ENCODE measurements around the gene MYOZ2.

GRCh38 chr4:119179011-119179410, 43.4 kb downstream of the MYOZ2 start:
- TF ChIP-seq CTCF (IDR thresholded peaks at IDR 0.05; ENCODE audit: borderline replicate concordance, extremely low read depth, low read length, poor library complexity, severe bottlenecking), result no peak
- no peak for TF ChIP-seq EZH2 (IDR thresholded peaks at IDR 0.05; ENCODE audit: borderline replicate concordance, low read depth, low read length, severe bottlenecking)

Data from DND-41 (cell line).